Measurements from ENCODE around the gene PLEKHG4B. TPM values are rescaled to one million over a fixed set of nuclear protein-coding genes. Genes with fewer than 3 reads are reported as not detected.

The PLEKHG4B gene, protein sequence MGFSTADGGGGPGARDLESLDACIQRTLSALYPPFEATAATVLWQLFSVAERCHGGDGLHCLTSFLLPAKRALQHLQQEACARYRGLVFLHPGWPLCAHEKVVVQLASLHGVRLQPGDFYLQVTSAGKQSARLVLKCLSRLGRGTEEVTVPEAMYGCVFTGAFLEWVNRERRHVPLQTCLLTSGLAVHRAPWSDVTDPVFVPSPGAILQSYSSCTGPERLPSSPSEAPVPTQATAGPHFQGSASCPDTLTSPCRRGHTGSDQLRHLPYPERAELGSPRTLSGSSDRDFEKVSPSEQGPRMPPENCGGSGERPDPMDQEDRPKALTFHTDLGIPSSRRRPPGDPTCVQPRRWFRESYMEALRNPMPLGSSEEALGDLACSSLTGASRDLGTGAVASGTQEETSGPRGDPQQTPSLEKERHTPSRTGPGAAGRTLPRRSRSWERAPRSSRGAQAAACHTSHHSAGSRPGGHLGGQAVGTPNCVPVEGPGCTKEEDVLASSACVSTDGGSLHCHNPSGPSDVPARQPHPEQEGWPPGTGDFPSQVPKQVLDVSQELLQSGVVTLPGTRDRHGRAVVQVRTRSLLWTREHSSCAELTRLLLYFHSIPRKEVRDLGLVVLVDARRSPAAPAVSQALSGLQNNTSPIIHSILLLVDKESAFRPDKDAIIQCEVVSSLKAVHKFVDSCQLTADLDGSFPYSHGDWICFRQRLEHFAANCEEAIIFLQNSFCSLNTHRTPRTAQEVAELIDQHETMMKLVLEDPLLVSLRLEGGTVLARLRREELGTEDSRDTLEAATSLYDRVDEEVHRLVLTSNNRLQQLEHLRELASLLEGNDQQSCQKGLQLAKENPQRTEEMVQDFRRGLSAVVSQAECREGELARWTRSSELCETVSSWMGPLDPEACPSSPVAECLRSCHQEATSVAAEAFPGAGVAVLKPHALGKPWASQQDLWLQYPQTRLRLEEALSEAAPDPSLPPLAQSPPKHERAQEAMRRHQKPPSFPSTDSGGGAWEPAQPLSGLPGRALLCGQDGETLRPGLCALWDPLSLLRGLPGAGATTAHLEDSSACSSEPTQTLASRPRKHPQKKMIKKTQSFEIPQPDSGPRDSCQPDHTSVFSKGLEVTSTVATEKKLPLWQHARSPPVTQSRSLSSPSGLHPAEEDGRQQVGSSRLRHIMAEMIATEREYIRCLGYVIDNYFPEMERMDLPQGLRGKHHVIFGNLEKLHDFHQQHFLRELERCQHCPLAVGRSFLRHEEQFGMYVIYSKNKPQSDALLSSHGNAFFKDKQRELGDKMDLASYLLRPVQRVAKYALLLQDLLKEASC (N-terminal part only)
- 9.1 TPM for total RNA-seq

DNA sequence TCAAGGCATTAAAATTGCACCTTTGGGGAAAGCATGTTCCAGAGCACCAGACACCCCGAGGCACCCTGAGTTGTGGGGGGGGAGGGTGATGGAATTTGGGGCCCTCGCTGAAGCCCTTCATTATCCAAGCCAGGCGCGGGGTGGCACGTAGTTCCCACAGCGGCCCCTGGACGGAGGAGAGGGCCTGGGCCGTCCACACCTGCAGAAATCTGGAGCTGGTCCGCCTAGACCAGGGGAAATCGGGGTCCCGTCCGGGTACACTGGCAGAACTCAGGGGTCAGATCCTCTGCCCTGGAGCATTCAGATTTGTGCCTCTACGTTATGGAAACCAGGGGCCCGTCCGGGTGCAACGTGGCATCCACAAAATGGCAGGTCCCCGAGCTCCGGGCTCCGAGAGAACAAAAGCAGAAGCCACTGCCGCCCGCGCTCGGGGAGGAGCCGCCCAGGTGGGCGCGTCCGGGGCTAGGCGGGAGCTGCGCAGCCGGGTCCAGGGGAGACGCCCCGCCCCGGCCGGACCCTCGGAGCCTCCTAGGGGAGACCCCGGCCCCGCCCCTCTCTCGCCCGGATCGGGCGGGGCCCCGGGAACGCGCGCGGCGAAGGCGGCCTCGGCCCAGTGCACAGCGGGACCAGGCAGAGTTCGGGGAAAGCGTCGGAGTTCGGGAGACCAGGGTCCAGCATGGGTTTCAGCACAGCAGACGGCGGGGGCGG lies at the start of gene PLEKHG4B:
PLEKHG4B (plus strand) TSS at position 613 of the 708 bp plus-strand sequence; CDS start at position 677, 64 bp downstream.

DNA sequence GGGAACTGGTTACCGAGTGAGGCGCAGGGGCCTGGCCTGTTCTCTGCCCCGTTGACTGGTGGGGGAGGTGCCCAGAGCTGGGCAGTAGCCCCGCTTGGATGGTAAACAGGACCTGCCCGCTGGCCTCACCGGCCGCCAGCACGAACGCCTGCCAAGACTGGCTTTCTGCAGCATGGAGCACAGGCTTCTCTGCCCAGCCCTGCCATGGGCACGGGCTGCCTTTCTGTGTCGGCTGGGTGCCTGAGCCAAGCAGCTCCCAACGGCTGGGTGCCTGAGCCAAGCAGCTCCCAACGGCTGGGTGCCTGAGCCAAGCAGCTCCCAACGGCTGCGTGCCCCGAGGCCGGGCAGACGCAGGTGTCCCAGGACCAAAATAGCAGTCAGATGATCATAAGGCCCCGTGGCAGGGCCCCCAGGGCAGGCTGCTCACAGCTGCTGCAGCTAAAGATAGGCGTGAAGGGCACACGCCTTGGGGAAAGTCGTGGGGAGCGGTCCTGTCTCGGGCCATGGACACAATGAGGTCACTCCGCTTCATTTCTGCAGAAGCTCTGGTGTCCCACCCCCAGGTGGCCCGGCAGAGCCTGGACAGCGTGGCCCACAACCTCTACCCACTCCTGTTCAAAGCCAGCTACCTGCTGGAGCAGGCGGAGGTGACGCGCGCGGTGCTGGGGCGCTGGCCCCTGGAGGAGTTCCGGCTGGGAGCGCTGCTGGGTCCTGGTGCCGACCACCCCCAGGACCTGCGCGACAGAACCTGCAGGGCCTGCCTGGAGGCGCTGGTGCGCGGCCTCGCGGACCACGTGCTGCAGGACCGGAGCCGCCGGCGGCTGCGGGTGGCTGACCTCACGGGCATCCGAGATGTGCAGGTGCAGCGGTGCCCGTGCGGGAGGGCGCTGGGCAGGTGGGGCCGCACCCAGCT lies 99.3 kb downstream of the PLEKHG4B start, which contains the start of gene LRRC14B:
LRRC14B (plus strand) TSS at position 460 of the 913 bp plus-strand sequence; CDS start at position 504, 44 bp downstream.

DNA sequence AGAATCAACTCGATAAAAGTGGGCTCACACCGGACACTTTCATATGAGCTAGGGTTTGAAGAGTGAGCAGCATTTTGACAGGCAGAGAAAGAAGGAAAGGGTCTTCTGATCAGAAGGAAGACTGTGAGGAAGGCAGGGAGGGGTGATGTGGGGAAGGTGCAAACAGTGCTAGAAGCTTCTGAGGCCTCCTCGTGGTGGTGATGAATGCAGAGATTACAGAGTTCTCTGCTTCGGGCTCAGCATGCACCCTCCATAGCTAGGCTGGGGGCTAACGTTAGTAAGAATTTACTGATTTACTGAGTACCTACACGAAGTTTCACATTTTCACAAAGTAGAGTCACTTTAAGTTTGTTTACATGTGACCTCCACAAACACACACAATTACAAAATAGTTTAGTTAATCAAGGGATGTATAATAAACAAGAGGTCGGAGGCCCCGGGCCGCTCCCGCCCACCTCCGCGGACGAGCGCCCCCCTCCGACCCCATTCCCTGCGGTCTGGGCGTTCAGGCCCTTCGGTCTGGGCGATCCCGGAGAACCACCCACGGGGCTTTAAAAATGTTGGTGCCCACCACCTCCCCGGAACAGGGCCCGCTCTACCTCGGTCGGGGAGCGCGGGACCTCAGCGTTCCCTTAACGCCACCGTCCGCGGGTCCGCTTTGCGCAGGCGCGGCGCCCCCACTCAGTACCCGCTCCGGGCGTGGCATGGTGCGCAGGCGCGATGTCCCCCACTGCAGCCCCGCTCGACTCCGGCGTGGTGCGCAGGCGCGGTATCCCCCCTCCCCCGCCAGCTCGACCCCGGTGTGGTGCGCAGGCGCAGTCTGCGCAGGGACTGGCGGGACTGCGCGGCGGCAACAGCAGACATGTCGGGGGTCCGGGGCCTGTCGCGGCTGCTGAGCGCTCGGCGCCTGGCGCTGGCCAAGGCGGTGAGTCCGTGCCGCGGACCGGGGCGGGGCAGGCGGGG lies 125.8 kb downstream of the PLEKHG4B start, which contains the start of the genes CCDC127 and SDHA:
CCDC127 (minus strand) TSS at position 660 of the 963 bp plus-strand sequence. CDS start 1,304 bp downstream, outside the sequence.
SDHA (plus strand) TSS at position 827 of the 963 bp plus-strand sequence; CDS start at position 863, 36 bp downstream.

Small RNAs within 50 kb of the gene (small RNA-seq; reads per million reads assigned to genes)
- gene RF00019 (ENCODE audit: low replicate concordance) = not detected

Other genes with a start within 250 kb of the PLEKHG4B start
- gene LRRC14B, start 99.3 kb downstream of the PLEKHG4B start, total RNA-seq = 0.31 TPM
- 9.1 TPM for gene CCDC127, start 126.0 kb downstream of the PLEKHG4B start, total RNA-seq
- 112 TPM for gene SDHA, start 126.2 kb downstream of the PLEKHG4B start, total RNA-seq
- 63.9 TPM for gene PDCD6, start 179.5 kb downstream of the PLEKHG4B start, total RNA-seq
- gene AHRR, start 229.5 kb downstream of the PLEKHG4B start, total RNA-seq = 2.8 TPM